Psoas muscle (tissue), 8 donors: ENCODE measurements around the gene OTUB1. TPM values are rescaled to one million over a fixed set of nuclear protein-coding genes. Genes with fewer than 3 reads are reported as not detected.

ENCODE experiments used
- ATAC-seq, 4 donors: fragments of 200-7000 bp; cut with Tn5 transposase; one replicate each; pipeline ENCODE4 v1.9.1; 2020; ENCODE audit warnings: moderate library complexity in 3 of 4, mild to moderate bottlenecking in 2 of 4
- DNase-seq, 2 donors: peaks; one replicate each; pipeline ENCODE4 v3.0.0-alpha.2; 2020
- H3K27ac ChIP-seq: fragments of 200-600 bp; one replicate; pipeline ENCODE4 v1.8.0; 2022
- H3K27me3 ChIP-seq, 3 donors: fragments of 200-600 bp in 1 of 3; one replicate each; pipeline versions ENCODE4 v1.6.1 to v1.8.0; 2013 to 2022; ENCODE audit warnings: low read length in 2 of 3, mild to moderate bottlenecking in 2 of 3, moderate library complexity in 1 of 3; ENCODE audit not compliant: insufficient read depth in 3 of 3
- H3K36me3 ChIP-seq, 2 donors: fragments of 200-600 bp in 1 of 2; one replicate each; pipeline versions ENCODE4 v1.6.1 to v1.8.0; 2013 to 2022; ENCODE audit warnings: low read depth in 1 of 2, mild to moderate bottlenecking in 1 of 2, moderate library complexity in 1 of 2; ENCODE audit not compliant: insufficient read depth in 1 of 2
- H3K4me1 ChIP-seq: fragments of 200-600 bp; one replicate; pipeline ENCODE4 v1.8.0; 2022
- H3K4me3 ChIP-seq: fragments of 200-600 bp; one replicate; pipeline ENCODE4 v1.8.0; 2022; ENCODE audit warnings: mild to moderate bottlenecking
- H3K9me3 ChIP-seq: fragments of 200-600 bp; one replicate; pipeline ENCODE4 v1.8.0; 2022
- CTCF ChIP-seq: fragments of 200-600 bp; IDR thresholded peaks from one replicate; pipeline ENCODE4 v1.8.0; 2022; ENCODE audit warnings: antibody characterized with exemption
- WGBS, 3 donors: extraction: QIAGEN DNeasy Blood & Tissue Kit; methylation state at CpG; one replicate each; pipeline versions ENCODE4 v1.1.6 to v1.1.7; 2013; 5-methylcytosine and 5-hydroxymethylcytosine counted together
- intact Hi-C, 2 donors: fragments of 100-400 bp; cut with DNase I; formaldehyde crosslinking; loops; one replicate each; pipeline versions ENCODE4 v1.11.0 to v1.14.2; 2022
- polyA plus RNA-seq, 3 donors: library from polyadenylated mRNA; stranded (reverse); fragments of 200-250 nt; gene quantifications; one replicate each; pipeline ENCODE4 v1.2.3, GENCODE V29; 2013
- total RNA-seq, 4 donors: library from RNA; stranded (reverse); fragmentation: NEBNext Ultra II Directional in 2 of 4; extraction: Animal tissue kit (Norgen Biotek cat#: 25700) in 2 of 4; gene quantifications; one replicate each; pipeline versions ENCODE4 v1.2.1 to v1.2.4, GENCODE V29; 2021 to 2023
- donor health status: healthy with polysubstance abuse.
- donor health status: DM: no; HTN: no; CAD: no; lungs with moderate emphysema.
- donor health status: Bipolar disorder and iron deficiency.
- donor health status: healthy.
- donor health status: DM: yes; HTN: yes; CAD: no.
- donor health status: DM: no; HTN: no; CAD: no.
- donor health status: DM: no; HTN: no; CAD: no.
- donor health status: DM: yes; HTN: yes; CAD: no.

The OTUB1 gene
- total and polyA plus RNA-seq, 7 donors, result 39.4 to 75.4 (median 47.8) TPM

GRCh38 chr11:63945477-63946163, 40.6 kb upstream of the OTUB1 start:
- DNase-seq (peak; percentile 71 to 84), ATAC-seq (peak; percentile 84 to 92 (median 88))
- intact Hi-C loops, result loop anchor here (1.0 to 5.0 kb wide), 5 partner anchors 27 to 178 kb away; partner anchors contain the start of genes ZFTA (in 2 of the 2) and MARK2 (in 1 of the 2)
- H3K36me3 ChIP-seq, result peaks cover 0 to 38% of the 10 kb centered on the region in 2 donors
- peaks cover 22% of the 10 kb centered on the region for H3K4me1 ChIP-seq
- WGBS, 3 donors, result 15 to 26% (median 19%) methylated on average over 14 of the region's 14 CpGs
- no peaks in the 10 kb centered on the region for H3K9me3 ChIP-seq
- peak overlapping the region; percentile 85 for H3K27ac ChIP-seq
- H3K27me3 ChIP-seq, result no peaks in the 10 kb centered on the region
- peak; percentile 77 for TF ChIP-seq CTCF
- peak overlapping the region; percentile 37 for H3K4me3 ChIP-seq

GRCh38 chr11:63951779-63952536, 34.3 kb upstream of the OTUB1 start:
- Histone ChIP-seq H3K36me3 (peaks cover 3 to 75% of the 10 kb centered on the region in 2 donors), H3K4me1 (no peaks in the 10 kb centered on the region), H3K27ac (no peak overlapping the region), H3K9me3 (no peaks in the 10 kb centered on the region), H3K27me3 (no peaks in the 10 kb centered on the region), H3K4me3 (no peak overlapping the region)
- TF ChIP-seq CTCF, result no peak
- ATAC-seq (no peak), DNase-seq (no peak)
- intact Hi-C loops, result no loop called here
- WGBS, 3 donors, result 83 to 85% (median 83%) methylated on average over 20 of the region's 20 CpGs

GRCh38 chr11:63952570-63952969, 33.7 kb upstream of the OTUB1 start:
- no peak for TF ChIP-seq CTCF
- H3K4me3 ChIP-seq, result no peak overlapping the region
- H3K4me1 ChIP-seq, result no peaks in the 10 kb centered on the region
- 96 to 100% (median 98%) methylated on average over 4 of the region's 4 CpGs for WGBS, 3 donors
- H3K27me3 ChIP-seq, result no peaks in the 10 kb centered on the region
- intact Hi-C loops, result no loop called here
- H3K27ac ChIP-seq, result no peak overlapping the region
- H3K36me3 ChIP-seq, result peaks cover 3 to 69% of the 10 kb centered on the region in 2 donors
- no peak for ATAC-seq
- DNase-seq, result no peak
- H3K9me3 ChIP-seq, result no peaks in the 10 kb centered on the region

GRCh38 chr11:63958008-63958407, 28.2 kb upstream of the OTUB1 start:
- Histone ChIP-seq H3K4me1 (no peaks in the 10 kb centered on the region), H3K9me3 (no peaks in the 10 kb centered on the region), H3K4me3 (no peak overlapping the region), H3K36me3 (peaks cover 3 to 35% of the 10 kb centered on the region in 2 donors), H3K27me3 (no peaks in the 10 kb centered on the region), H3K27ac (no peak overlapping the region)
- DNase-seq (no peak), ATAC-seq (no peak)
- no peak for TF ChIP-seq CTCF
- WGBS, 3 donors, result 86 to 90% (median 88%) methylated on average over 5 of the region's 5 CpGs
- intact Hi-C loops, result no loop called here
